Neural cell (in vitro differentiated cells): ENCODE results near the gene COL25A1. TPM values are rescaled to one million over a fixed set of nuclear protein-coding genes. Genes with fewer than 3 reads are reported as not detected.

ENCODE experiments used
- H2AFZ ChIP-seq: fragments of 200-600, 300-800 bp; sonication (generic), shearing (Covaris generic); 2 replicates; pipeline ENCODE4 v1.6.0; 2014; ENCODE audit warnings: low read depth, mild to moderate bottlenecking, antibody characterized with exemption, low read length, moderate library complexity
- H3F3A ChIP-seq: fragments of 200-600 bp; shearing (Covaris generic); 2 replicates; pipeline ENCODE4 v1.6.1; 2016; ENCODE audit warnings: mild to moderate bottlenecking, moderate library complexity, mixed read lengths, antibody characterized with exemption, low read length; ENCODE audit not compliant: insufficient read depth, poor library complexity, severe bottlenecking
- H3K27ac ChIP-seq: fragments of 200-600, 300-800 bp; sonication (generic), shearing (Covaris generic); 2 replicates; pipeline ENCODE4 v1.5.1; 2014; ENCODE audit warnings: mild to moderate bottlenecking, low read length, moderate library complexity
- H3K27me3 ChIP-seq: fragments of 300-800, 200-600 bp; sonication (generic), shearing (Covaris generic); 2 replicates; pipeline ENCODE4 v1.6.0; 2014; ENCODE audit warnings: mild to moderate bottlenecking, low read depth, low read length, moderate library complexity; ENCODE audit not compliant: insufficient read depth
- H3K36me3 ChIP-seq: fragments of 300-800, 200-600 bp; sonication (generic), shearing (Covaris generic); 2 replicates; pipeline ENCODE4 v1.5.1; 2014; ENCODE audit warnings: mild to moderate bottlenecking, antibody characterized with exemption, low read length, moderate library complexity; ENCODE audit not compliant: insufficient read depth
- H3K4me2 ChIP-seq: fragments of 300-800, 200-600 bp; sonication (generic), shearing (Covaris generic); 2 replicates; pipeline ENCODE4 v1.6.0; 2014; ENCODE audit warnings: mild to moderate bottlenecking, low read length
- H3K4me3 ChIP-seq: fragments of 300-800, 200-600 bp; sonication (generic), shearing (Covaris generic); 2 replicates; pipeline ENCODE4 v1.5.1; 2014; ENCODE audit warnings: mild to moderate bottlenecking, low read length, moderate library complexity
- H3K79me2 ChIP-seq: fragments of 200-600 bp; shearing (Covaris generic); replicated peaks from 2 replicates; pipeline ENCODE4 v1.6.0; 2014; ENCODE audit warnings: mild to moderate bottlenecking, low read length, moderate library complexity; ENCODE audit not compliant: insufficient read depth
- H3K9ac ChIP-seq: fragments of 300-800, 200-600 bp; sonication (generic), shearing (Covaris generic); 2 replicates; pipeline ENCODE4 v1.6.1; 2016; ENCODE audit warnings: mild to moderate bottlenecking, low read length, mixed read lengths
- H3K9me2 ChIP-seq: fragments of 200-600 bp; shearing (Covaris generic); 2 replicates; pipeline ENCODE4 v1.6.1; 2016; ENCODE audit warnings: mild to moderate bottlenecking, low read length, mixed read lengths; ENCODE audit not compliant: insufficient read depth
- H3K9me3 ChIP-seq: fragments of 200-600, 300-800 bp; sonication (generic), shearing (Covaris generic); 2 replicates; pipeline ENCODE4 v1.6.1; 2016; ENCODE audit warnings: mild to moderate bottlenecking, mixed run types, low read length, moderate library complexity, mixed read lengths
- H4K20me1 ChIP-seq: fragments of 200-600 bp; shearing (Covaris generic); 2 replicates; pipeline ENCODE4 v1.6.1; 2016; ENCODE audit warnings: mild to moderate bottlenecking, mixed run types; ENCODE audit not compliant: insufficient read depth
- EP300 ChIP-seq: fragments of 450-650 bp; conservative IDR thresholded peaks from 2 replicates; pipeline ENCODE4 v1.6.1; 2014; ENCODE audit warnings: antibody characterized with exemption, mild to moderate bottlenecking, moderate library complexity; ENCODE audit not compliant: poor library complexity, severe bottlenecking
- EZH2 ChIP-seq: fragments of 200-600, 300-800 bp; shearing (Covaris generic), sonication (generic); IDR thresholded peaks from 2 replicates; pipeline ENCODE4 v1.6.1; 2014; ENCODE audit warnings: antibody characterized with exemption, low read length, borderline replicate concordance, mild to moderate bottlenecking; ENCODE audit not compliant: insufficient read depth, poor library complexity, severe bottlenecking
- MXI1 ChIP-seq: fragments of 450-650 bp; conservative IDR thresholded peaks from 2 replicates; pipeline ENCODE4 v1.6.1; 2014; ENCODE audit warnings: antibody characterized with exemption, mild to moderate bottlenecking; ENCODE audit not compliant: poor library complexity, severe bottlenecking
- POLR2AphosphoS5 ChIP-seq: IDR thresholded peaks from 2 replicates; pipeline ENCODE4 v1.6.1; 2012
- RAD21 ChIP-seq: fragments of 450-650 bp; conservative IDR thresholded peaks from 2 replicates; pipeline ENCODE4 v1.6.1; 2014; ENCODE audit warnings: antibody characterized with exemption, mild to moderate bottlenecking, moderate library complexity
- REST ChIP-seq: IDR thresholded peaks from 2 replicates; pipeline ENCODE4 v1.6.1; 2012; ENCODE audit warnings: borderline replicate concordance
- SMC3 ChIP-seq: fragments of 450-650 bp; conservative IDR thresholded peaks from 2 replicates; pipeline ENCODE4 v1.6.1; 2014; ENCODE audit warnings: antibody characterized with exemption, mild to moderate bottlenecking, moderate library complexity; ENCODE audit not compliant: poor library complexity
- TAF1 ChIP-seq: IDR thresholded peaks from 2 replicates; pipeline ENCODE4 v1.6.1; 2012; ENCODE audit warnings: low read depth
- polyA plus RNA-seq: library from polyadenylated mRNA; depleted of rRNA; stranded (reverse); fragments of >200 nt; gene quantifications from 2 replicates; pipeline ENCODE4 v1.2.3, GENCODE V29; 2014
- TF ChIP-seq, protein P1 (sequence below): fragments of 450-650 bp; IDR thresholded peaks from 2 replicates; pipeline ENCODE4 v1.5.1; 2014; ENCODE audit warnings: antibody characterized with exemption, mild to moderate bottlenecking, moderate library complexity; ENCODE audit not compliant: poor library complexity, severe bottlenecking

The COL25A1 gene
- polyA plus RNA-seq, 1 donor from 2014 or later, result 32.3 TPM

DNA sequence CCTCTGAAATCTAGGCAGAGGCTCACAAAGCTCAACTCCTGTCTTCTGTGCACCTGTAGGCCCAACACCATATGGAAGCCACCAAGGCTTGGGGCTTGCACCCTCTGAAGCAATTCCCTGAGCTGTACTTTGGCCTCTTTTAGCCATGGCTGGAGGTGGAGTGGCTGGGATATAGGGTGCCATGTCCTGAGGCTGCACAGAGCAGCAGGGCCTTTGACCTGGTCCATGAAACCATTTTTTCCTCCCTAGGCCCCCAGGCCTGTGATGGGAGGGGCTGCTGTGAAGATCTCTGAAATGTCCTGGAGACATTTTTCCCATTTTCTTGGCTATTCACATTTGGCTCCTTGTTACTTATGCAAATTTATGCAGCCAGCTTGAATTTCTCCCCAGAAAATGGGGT, 20.9 kb upstream of the COL25A1 start:
- Histone ChIP-seq H3K9ac (no peak overlapping the region), H3K4me2 (no peak overlapping the region), H2AFZ (no peak overlapping the region), H3K4me3 (no peak overlapping the region), H3K9me3 (no peaks in the 10 kb centered on the region), H3K27me3 (no peaks in the 10 kb centered on the region), H3K9me2 (no peaks in the 10 kb centered on the region), H3K36me3 (no peaks in the 10 kb centered on the region), H4K20me1 (no peaks in the 10 kb centered on the region), H3K27ac (no peak overlapping the region), H3F3A (no peaks in the 10 kb centered on the region), H3K79me2 (no peaks in the 10 kb centered on the region)
- TF ChIP-seq SMC3, result no peak
- no peak for TF ChIP-seq EP300
- TF ChIP-seq MXI1, result no peak

GRCh38 chr4:109321232-109321631, 18.8 kb upstream of the COL25A1 start:
- no peaks in the 10 kb centered on the region for H3F3A ChIP-seq
- no peak overlapping the region for H3K4me3 ChIP-seq
- no peaks in the 10 kb centered on the region for H3K27me3 ChIP-seq
- no peaks in the 10 kb centered on the region for H3K9me3 ChIP-seq
- H3K9me2 ChIP-seq, result no peaks in the 10 kb centered on the region
- H3K79me2 ChIP-seq, result no peaks in the 10 kb centered on the region
- H3K9ac ChIP-seq, result no peak overlapping the region
- no peak overlapping the region for H3K4me2 ChIP-seq
- H4K20me1 ChIP-seq, result no peaks in the 10 kb centered on the region
- no peak overlapping the region for H3K27ac ChIP-seq
- no peaks in the 10 kb centered on the region for H3K36me3 ChIP-seq
- no peak overlapping the region for H2AFZ ChIP-seq
- TF ChIP-seq MXI1, result no peak
- TF ChIP-seq POLR2AphosphoS5, result no peak
- TF ChIP-seq EP300, result no peak
- TF ChIP-seq REST, result no peak
- no peak for TF ChIP-seq EZH2
- no peak for TF ChIP-seq TAF1
- TF ChIP-seq SMC3, result no peak
- TF ChIP-seq, protein P1, sequence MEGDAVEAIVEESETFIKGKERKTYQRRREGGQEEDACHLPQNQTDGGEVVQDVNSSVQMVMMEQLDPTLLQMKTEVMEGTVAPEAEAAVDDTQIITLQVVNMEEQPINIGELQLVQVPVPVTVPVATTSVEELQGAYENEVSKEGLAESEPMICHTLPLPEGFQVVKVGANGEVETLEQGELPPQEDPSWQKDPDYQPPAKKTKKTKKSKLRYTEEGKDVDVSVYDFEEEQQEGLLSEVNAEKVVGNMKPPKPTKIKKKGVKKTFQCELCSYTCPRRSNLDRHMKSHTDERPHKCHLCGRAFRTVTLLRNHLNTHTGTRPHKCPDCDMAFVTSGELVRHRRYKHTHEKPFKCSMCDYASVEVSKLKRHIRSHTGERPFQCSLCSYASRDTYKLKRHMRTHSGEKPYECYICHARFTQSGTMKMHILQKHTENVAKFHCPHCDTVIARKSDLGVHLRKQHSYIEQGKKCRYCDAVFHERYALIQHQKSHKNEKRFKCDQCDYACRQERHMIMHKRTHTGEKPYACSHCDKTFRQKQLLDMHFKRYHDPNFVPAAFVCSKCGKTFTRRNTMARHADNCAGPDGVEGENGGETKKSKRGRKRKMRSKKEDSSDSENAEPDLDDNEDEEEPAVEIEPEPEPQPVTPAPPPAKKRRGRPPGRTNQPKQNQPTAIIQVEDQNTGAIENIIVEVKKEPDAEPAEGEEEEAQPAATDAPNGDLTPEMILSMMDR, result no peak
- TF ChIP-seq RAD21, result no peak

DNA sequence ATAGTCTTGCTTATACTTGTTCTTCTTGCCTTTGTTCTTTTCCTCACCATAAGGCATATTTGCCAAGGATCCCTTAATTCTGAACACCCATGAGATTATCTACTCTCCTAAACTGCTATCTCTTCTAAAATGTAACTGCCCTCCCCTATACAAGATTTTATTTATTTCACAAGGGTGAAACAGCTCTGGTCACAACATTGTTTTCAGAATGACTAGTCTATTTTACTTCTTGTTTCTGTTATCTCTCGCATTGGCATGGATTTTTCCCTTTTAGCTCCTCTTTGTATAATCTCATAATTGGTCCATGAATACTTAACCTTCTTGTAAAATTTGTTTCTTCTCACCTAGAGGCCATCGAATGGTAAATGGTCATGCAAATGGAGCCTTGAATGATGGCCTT, 17.2 kb upstream of the COL25A1 start:
- H3K27me3 ChIP-seq, result no peaks in the 10 kb centered on the region
- no peaks in the 10 kb centered on the region for H3K36me3 ChIP-seq
- no peaks in the 10 kb centered on the region for H3K9me2 ChIP-seq
- TF ChIP-seq TAF1 (no peak), EP300 (no peak), RAD21 (no peak), SMC3 (no peak), MXI1 (no peak), POLR2AphosphoS5 (no peak), EZH2 (no peak), REST (no peak)
- TF ChIP-seq, protein P1, result no peak
- no peaks in the 10 kb centered on the region for H3K79me2 ChIP-seq
- no peak overlapping the region for H3K9ac ChIP-seq
- no peaks in the 10 kb centered on the region for H4K20me1 ChIP-seq
- H3K27ac ChIP-seq, result no peak overlapping the region
- no peak overlapping the region for H2AFZ ChIP-seq
- no peak overlapping the region for H3K4me3 ChIP-seq
- no peaks in the 10 kb centered on the region for H3K9me3 ChIP-seq
- no peak overlapping the region for H3K4me2 ChIP-seq
- H3F3A ChIP-seq, result no peaks in the 10 kb centered on the region
